ENCODE results near the gene BCAP29. TPM values are rescaled to one million over a fixed set of nuclear protein-coding genes. Genes with fewer than 3 reads are reported as not detected.
"Not testable (repeated sequence)": the region's sequence is repeated elsewhere in the genome, so short reads cannot be mapped to it uniquely, and the experiment has no call there.

Gene BCAP29
- total and polyA plus RNA-seq, 7 donors: 15.6 to 173 (median 104) TPM

DNA sequence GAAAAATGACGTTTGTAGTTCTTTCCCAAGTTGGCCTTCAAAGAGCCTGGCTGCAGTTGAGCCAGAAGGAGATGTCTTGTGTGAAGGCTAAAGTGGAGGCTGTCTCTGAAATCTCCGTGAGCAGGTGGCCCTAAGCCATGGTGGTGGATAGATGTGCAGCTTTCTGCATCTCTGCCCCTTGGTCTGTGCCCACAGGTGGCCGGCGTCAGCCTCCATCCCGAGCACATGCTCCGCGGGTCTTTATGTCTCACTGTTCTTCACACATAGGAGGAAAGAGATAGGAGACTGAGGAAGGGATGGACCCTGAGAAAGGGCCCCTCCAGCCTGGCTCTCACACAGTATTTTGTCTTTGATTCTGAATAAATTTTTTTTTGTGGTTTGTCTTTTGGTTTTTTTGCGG is 50.3 kb downstream of the BCAP29 start:
- H3K4me3 ChIP-seq: no peak overlapping the region
- H3K9me3 ChIP-seq: no peaks in the 10 kb centered on the region
- H3K4me1 ChIP-seq: no peaks in the 10 kb centered on the region
- intact Hi-C loops (cut with DNase I): no loop called here
- 93 to 95% methylated on average over 8 of the region's 8 CpGs for WGBS, 2 donors
- H3K36me3 ChIP-seq: peaks cover 0 to 3% (median 0%) of the 10 kb centered on the region in 4 donors
- H3K27ac ChIP-seq: no peak overlapping the region
- TF ChIP-seq EP300 (IDR thresholded peaks at IDR 0.05) (no peak), POLR2A (IDR thresholded peaks at IDR 0.05) (no peak), POLR2AphosphoS5 (IDR thresholded peaks at IDR 0.05) (no peak)
- TF ChIP-seq, protein P1, sequence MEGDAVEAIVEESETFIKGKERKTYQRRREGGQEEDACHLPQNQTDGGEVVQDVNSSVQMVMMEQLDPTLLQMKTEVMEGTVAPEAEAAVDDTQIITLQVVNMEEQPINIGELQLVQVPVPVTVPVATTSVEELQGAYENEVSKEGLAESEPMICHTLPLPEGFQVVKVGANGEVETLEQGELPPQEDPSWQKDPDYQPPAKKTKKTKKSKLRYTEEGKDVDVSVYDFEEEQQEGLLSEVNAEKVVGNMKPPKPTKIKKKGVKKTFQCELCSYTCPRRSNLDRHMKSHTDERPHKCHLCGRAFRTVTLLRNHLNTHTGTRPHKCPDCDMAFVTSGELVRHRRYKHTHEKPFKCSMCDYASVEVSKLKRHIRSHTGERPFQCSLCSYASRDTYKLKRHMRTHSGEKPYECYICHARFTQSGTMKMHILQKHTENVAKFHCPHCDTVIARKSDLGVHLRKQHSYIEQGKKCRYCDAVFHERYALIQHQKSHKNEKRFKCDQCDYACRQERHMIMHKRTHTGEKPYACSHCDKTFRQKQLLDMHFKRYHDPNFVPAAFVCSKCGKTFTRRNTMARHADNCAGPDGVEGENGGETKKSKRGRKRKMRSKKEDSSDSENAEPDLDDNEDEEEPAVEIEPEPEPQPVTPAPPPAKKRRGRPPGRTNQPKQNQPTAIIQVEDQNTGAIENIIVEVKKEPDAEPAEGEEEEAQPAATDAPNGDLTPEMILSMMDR (IDR thresholded peaks at IDR 0.05): no peak
- DNase-seq: no peak
- H3K27me3 ChIP-seq: no peaks in the 10 kb centered on the region

DNA sequence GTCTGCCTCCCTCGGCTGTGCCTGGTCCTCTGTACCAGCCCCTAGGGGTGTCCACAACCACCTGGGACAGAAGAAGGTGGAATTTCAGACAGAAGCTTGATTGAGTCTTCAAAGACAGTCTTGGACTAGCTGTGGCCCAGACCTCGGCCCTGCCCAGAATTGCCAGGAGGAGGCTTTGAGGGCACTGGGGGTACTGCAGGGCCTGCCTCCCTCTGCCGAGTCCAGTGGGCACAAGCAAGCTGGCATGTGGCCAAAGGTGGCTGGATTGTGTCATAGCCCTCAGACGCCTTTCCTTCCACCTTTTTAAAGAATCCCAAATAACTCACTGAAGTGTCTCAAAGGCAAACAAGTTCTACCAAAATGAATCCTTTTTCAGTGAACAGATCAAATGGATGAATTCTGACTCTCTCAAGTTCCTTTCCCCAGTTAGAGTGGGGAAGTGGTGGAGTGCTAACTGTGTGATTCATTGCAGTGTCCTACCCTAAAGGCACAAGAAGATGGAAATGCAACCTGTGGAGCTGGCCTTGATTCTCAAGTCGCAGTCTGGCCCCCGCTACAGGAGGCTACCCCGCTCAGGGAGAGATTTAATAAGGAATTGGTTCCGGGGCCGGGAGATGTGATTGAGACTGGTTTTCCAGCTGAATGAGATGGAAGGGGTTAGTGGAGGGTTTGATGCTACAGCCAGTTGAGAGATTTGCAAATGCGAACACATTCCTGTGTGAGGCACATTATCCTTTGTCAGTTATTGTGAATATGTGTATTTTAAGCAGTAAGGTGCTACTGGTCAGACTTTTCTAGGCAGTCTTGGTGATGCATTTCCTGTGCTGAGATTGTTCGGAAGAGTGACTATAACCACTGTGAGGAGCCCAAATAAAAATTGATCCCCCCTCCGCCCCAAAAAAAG is 51.8 kb downstream of the BCAP29 start:
- H3K36me3 ChIP-seq: peaks cover 0 to 3% (median 0%) of the 10 kb centered on the region in 4 donors
- no peaks in the 10 kb centered on the region for H3K4me1 ChIP-seq
- no peak overlapping the region for H3K4me3 ChIP-seq
- intact Hi-C loops (cut with DNase I): no loop called here
- H3K27ac ChIP-seq: no peak overlapping the region
- 93 to 95% methylated on average over 12 of the region's 12 CpGs for WGBS, 2 donors
- H3K27me3 ChIP-seq: no peaks in the 10 kb centered on the region
- no peak for DNase-seq
- TF ChIP-seq, protein P1 (IDR thresholded peaks at IDR 0.05): no peak
- TF ChIP-seq POLR2A (IDR thresholded peaks at IDR 0.05): no peak
- TF ChIP-seq EP300 (IDR thresholded peaks at IDR 0.05): no peak
- TF ChIP-seq POLR2AphosphoS5 (IDR thresholded peaks at IDR 0.05): no peak
- H3K9me3 ChIP-seq: no peaks in the 10 kb centered on the region

DNA sequence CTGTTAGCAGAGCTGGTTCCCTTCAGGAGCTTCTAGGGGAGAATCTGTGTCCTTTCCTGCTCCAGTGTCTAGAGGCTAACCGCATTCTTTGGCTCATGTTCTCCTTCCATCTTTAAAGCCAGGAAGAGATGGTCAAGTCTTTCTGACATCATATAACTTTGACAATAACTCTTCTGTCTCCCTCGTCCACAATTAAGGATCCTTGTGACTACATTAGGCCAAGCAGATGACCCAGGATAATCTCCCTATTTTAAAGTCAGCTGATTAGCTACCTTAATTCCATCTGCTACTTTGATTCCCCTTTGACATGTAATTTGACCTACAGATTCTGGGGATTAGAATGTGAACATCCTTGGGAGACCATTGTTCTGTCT is 52.4 kb downstream of the BCAP29 start:
- Histone ChIP-seq H3K4me3 (no peak overlapping the region), H3K4me1 (no peaks in the 10 kb centered on the region), H3K27ac (no peak overlapping the region), H3K9me3 (no peaks in the 10 kb centered on the region), H3K36me3 (peaks cover 0 to 3% (median 0%) of the 10 kb centered on the region in 4 donors), H3K27me3 (no peaks in the 10 kb centered on the region)
- TF ChIP-seq POLR2AphosphoS5 (IDR thresholded peaks at IDR 0.05) (no peak), EP300 (IDR thresholded peaks at IDR 0.05) (no peak), POLR2A (IDR thresholded peaks at IDR 0.05) (no peak)
- TF ChIP-seq, protein P1 (IDR thresholded peaks at IDR 0.05): no peak
- intact Hi-C loops (cut with DNase I): no loop called here
- 94 to 96% methylated on average over 2 of the region's 2 CpGs for WGBS, 2 donors
- DNase-seq: no peak

DNA sequence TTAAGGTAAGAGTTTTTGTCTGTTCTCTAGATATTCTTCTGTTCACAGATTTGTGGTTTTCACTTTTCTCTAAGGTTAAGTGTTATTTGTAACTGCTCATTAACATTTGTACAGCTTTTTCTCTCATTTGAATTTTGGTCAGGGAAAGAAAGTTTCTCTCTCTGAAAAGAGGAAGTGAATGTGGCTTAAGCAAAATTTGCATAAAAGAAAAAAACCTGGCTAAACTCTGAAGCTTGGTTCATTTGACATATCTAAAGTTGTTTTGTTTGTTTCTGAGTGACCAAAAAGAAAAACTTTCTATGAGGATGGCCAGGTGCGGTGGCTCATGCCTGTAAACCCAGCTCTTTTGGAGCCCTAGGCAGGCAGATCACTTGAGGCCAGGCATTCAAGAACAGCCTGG is 58.5 kb downstream of the BCAP29 start:
- no peak overlapping the region for H3K27ac ChIP-seq
- TF ChIP-seq POLR2A (IDR thresholded peaks at IDR 0.05): no peak
- TF ChIP-seq, protein P1 (IDR thresholded peaks at IDR 0.05): no peak
- TF ChIP-seq EP300 (IDR thresholded peaks at IDR 0.05): no peak
- no peak for TF ChIP-seq POLR2AphosphoS5 (IDR thresholded peaks at IDR 0.05)
- H3K4me1 ChIP-seq: no peaks in the 10 kb centered on the region
- no peaks in the 10 kb centered on the region for H3K27me3 ChIP-seq
- 66 to 84% methylated on average over 1 of the region's 1 CpG for WGBS, 2 donors
- H3K9me3 ChIP-seq: no peaks in the 10 kb centered on the region
- no peak overlapping the region for H3K4me3 ChIP-seq
- DNase-seq: no peak
- H3K36me3 ChIP-seq: no peaks in the 10 kb centered on the region
- intact Hi-C loops (cut with DNase I): no loop called here

DNA sequence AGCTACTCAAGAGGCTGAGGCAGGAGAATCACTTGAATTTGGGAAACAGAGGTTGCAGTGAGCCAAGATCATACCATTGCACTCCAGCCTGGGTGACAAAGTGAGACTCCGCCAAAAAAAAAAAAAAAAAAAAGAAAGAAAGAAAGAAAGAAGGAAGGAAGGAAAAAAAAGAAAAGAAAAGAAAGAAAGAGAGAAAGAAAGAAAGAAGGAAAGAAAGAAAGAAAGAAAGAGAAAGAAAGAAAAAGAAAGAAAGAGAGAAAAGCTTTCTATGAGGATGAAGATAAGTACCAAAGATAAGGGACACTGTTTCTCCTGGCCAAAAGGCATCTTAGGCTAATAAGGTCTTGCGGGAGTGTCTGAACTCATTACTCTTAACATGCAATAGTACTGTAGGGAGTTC is 59.0 kb downstream of the BCAP29 start:
- DNase-seq; H3K9me3 ChIP-seq; intact Hi-C loops (cut with DNase I); H3K4me1 ChIP-seq; H3K4me3 ChIP-seq; H3K27me3 ChIP-seq; H3K27ac ChIP-seq; H3K36me3 ChIP-seq: not testable (repeated sequence)
- WGBS, 2 donors: 94 to 95% methylated on average over 2 of the region's 2 CpGs

Data from sigmoid colon (tissue), 7 donors.